Activated CD4-positive, alpha-beta T cell treated with anti-CD3 and anti-CD28 coated beads for 36 hours (primary cell): ENCODE measurements around the gene BOLA1. TPM values are rescaled to one million over a fixed set of nuclear protein-coding genes. Genes with fewer than 3 reads are reported as not detected.
"Not testable (repeated sequence)": the region's sequence is repeated elsewhere in the genome, so short reads cannot be mapped to it uniquely, and the experiment has no call there.

ENCODE experiments used
- ATAC-seq: fragments of 200-7000 bp; cut with Tn5 transposase; one replicate; pipeline ENCODE4 v1.10.0; 2021; ENCODE audit warnings: mild to moderate bottlenecking, moderate library complexity
- CTCF ChIA-PET: fragments of 350-600 bp; sonication (Branson Sonifier 250); formaldehyde crosslinking; loops from one replicate; lab custom pipeline; 2021; ENCODE audit warnings: antibody characterized with exemption; lab: Charles Lee
- POLR2A ChIA-PET: fragments of 350-600 bp; sonication (Branson Sonifier 250); formaldehyde crosslinking; loops from one replicate; lab custom pipeline; 2021; ENCODE audit warnings: antibody characterized with exemption, inconsistent platforms; lab: Charles Lee
- DNase-seq: peaks from one replicate; pipeline ENCODE4 v3.0.0-alpha.2; 2020
- H3K27ac Mint-ChIP-seq: one replicate; pipeline ENCODE4 v1.8.0; 2021; ENCODE audit warnings: mixed read lengths
- H3K27me3 Mint-ChIP-seq: one replicate; pipeline ENCODE4 v1.8.0; 2021; ENCODE audit warnings: mixed read lengths
- H3K36me3 Mint-ChIP-seq: one replicate; pipeline ENCODE4 v1.8.0; 2021; ENCODE audit warnings: low read depth, mixed read lengths
- H3K4me1 Mint-ChIP-seq: one replicate; pipeline ENCODE4 v1.8.0; 2021; ENCODE audit warnings: mixed read lengths
- H3K4me3 Mint-ChIP-seq: one replicate; pipeline ENCODE4 v1.8.0; 2021; ENCODE audit warnings: mild to moderate bottlenecking, moderate library complexity, mixed read lengths
- H3K9me3 Mint-ChIP-seq: one replicate; pipeline ENCODE4 v1.8.0; 2021; ENCODE audit warnings: low read depth, mixed read lengths
- intact Hi-C, 2 experiments: fragments of 100-400 bp; cut with DNase I in 1 of 2; cut with micrococcal nuclease in 1 of 2; formaldehyde crosslinking; loops; one replicate each; pipeline versions ENCODE4 v1.14.2 to v1.15.1; 2022 to 2024; cut with DNase I, micrococcal nuclease
- total RNA-seq, 2 experiments: library from RNA; stranded (reverse); gene quantifications; one replicate each; pipeline ENCODE4 v1.2.3, GENCODE V29; 2021

Gene BOLA1
- 10 to 100 TPM; 24.1 to 30.0 TPM for total RNA-seq

GRCh38 chr1:149899460-149900284 lies at the start of gene BOLA1:
Gene BOLA1, plus strand, starts transcription at chr1:149899568. Its CDS starts 492 bp downstream, at chr1:149900060.
- Mint-ChIP-seq H3K27ac (peak within 1 kb of the TSS; percentile 95), H3K9me3 (no peaks in the 10 kb centered on the region), H3K4me1 (peaks cover 18% of the 10 kb centered on the region), H3K36me3 (peaks cover 23% of the 10 kb centered on the region), H3K4me3 (peak within 1 kb of the TSS; percentile 89), H3K27me3 (no peaks in the 10 kb centered on the region)
- POLR2A ChIA-PET = interaction anchor here (1.4 kb wide), 1 partner anchor 13 kb away, joined by 33 read pairs; a partner anchor contains a TSS
- DNase-seq (peak; percentile 91), ATAC-seq (peak; percentile 99)
- CTCF ChIA-PET = interaction anchor here (1.4 kb wide), 1 partner anchor 288 kb away, joined by 4 read pairs; no protein-coding TSS in a partner anchor
- intact Hi-C loops = loop anchor here (1.0 to 10.0 kb wide), 9 partner anchors 11 to 337 kb away; partner anchors contain the start of genes SF3B4 (in 2 of the 2), ANP32E (in 1 of the 2) and VPS45 (in 1 of the 2)

- ChIA-PET POLR2A (interaction anchor here (1.6 to 2.2 kb wide), 2 partner anchors 36 to 38 kb away, joined by 12 to 13 read pairs; a partner anchor contains a TSS), CTCF (no interaction called here)
- Mint-ChIP-seq H3K4me3 (peak overlapping the region; percentile 81), H3K4me1 (peaks cover 42% of the 10 kb centered on the region), H3K36me3 (peaks cover 19% of the 10 kb centered on the region), H3K27me3 (no peaks in the 10 kb centered on the region), H3K9me3 (no peaks in the 10 kb centered on the region), H3K27ac (peak overlapping the region; percentile 96)
- intact Hi-C loops = no loop called here
- ATAC-seq (no peak), DNase-seq (peak; percentile 12)
These were observed 49.4 kb upstream of the BOLA1 start for GRCh38 chr1:149849947-149850360.

GRCh38 chr1:149850732-149851345 lies 48.5 kb upstream of the BOLA1 start:
- H3K27me3 Mint-ChIP-seq, intact Hi-C loops, H3K9me3 Mint-ChIP-seq, H3K4me3 Mint-ChIP-seq, POLR2A ChIA-PET, DNase-seq, CTCF ChIA-PET, H3K27ac Mint-ChIP-seq: not testable (repeated sequence)
- Mint-ChIP-seq H3K36me3 (peaks cover 13% of the 10 kb centered on the region), H3K4me1 (peaks cover 34% of the 10 kb centered on the region)
- peak; percentile 59 for ATAC-seq

- H3K27ac Mint-ChIP-seq, H3K9me3 Mint-ChIP-seq, H3K4me3 Mint-ChIP-seq, CTCF ChIA-PET, POLR2A ChIA-PET, DNase-seq, H3K27me3 Mint-ChIP-seq, intact Hi-C loops, H3K36me3 Mint-ChIP-seq: not testable (repeated sequence)
- ATAC-seq = peak; percentile 60
- H3K4me1 Mint-ChIP-seq = peaks cover 27% of the 10 kb centered on the region
These were observed 47.7 kb upstream of the BOLA1 start for GRCh38 chr1:149851585-149852213.

GRCh38 chr1:149852263-149852662 lies 47.1 kb upstream of the BOLA1 start:
- peak; percentile 17 for ATAC-seq
- intact Hi-C loops, H3K36me3 Mint-ChIP-seq, POLR2A ChIA-PET, H3K4me3 Mint-ChIP-seq, CTCF ChIA-PET, DNase-seq, H3K27me3 Mint-ChIP-seq, H3K9me3 Mint-ChIP-seq, H3K27ac Mint-ChIP-seq: not testable (repeated sequence)
- H3K4me1 Mint-ChIP-seq = peaks cover 21% of the 10 kb centered on the region

GRCh38 chr1:149860271-149860670 lies 39.1 kb upstream of the BOLA1 start:
- H3K27me3 Mint-ChIP-seq, H3K4me3 Mint-ChIP-seq, H3K36me3 Mint-ChIP-seq, H3K4me1 Mint-ChIP-seq, DNase-seq, H3K27ac Mint-ChIP-seq, POLR2A ChIA-PET, CTCF ChIA-PET, intact Hi-C loops, H3K9me3 Mint-ChIP-seq: not testable (repeated sequence)
- peak; percentile 37 for ATAC-seq

- POLR2A ChIA-PET, H3K27me3 Mint-ChIP-seq, H3K4me3 Mint-ChIP-seq, H3K4me1 Mint-ChIP-seq, intact Hi-C loops, CTCF ChIA-PET, H3K27ac Mint-ChIP-seq, H3K9me3 Mint-ChIP-seq, H3K36me3 Mint-ChIP-seq, DNase-seq: not testable (repeated sequence)
- ATAC-seq = peak; percentile 80
These were observed 38.5 kb upstream of the BOLA1 start for GRCh38 chr1:149860684-149861496.

GRCh38 chr1:149861497-149862054 lies 37.8 kb upstream of the BOLA1 start:
- H3K27ac Mint-ChIP-seq, CTCF ChIA-PET, H3K36me3 Mint-ChIP-seq, H3K9me3 Mint-ChIP-seq, POLR2A ChIA-PET, DNase-seq, H3K4me1 Mint-ChIP-seq, H3K27me3 Mint-ChIP-seq, intact Hi-C loops, H3K4me3 Mint-ChIP-seq: not testable (repeated sequence)
- ATAC-seq = peak; percentile 10

GRCh38 chr1:149866887-149867286 lies 32.5 kb upstream of the BOLA1 start:
- H3K36me3 Mint-ChIP-seq, intact Hi-C loops, H3K4me1 Mint-ChIP-seq, H3K9me3 Mint-ChIP-seq, POLR2A ChIA-PET, H3K4me3 Mint-ChIP-seq, ATAC-seq, H3K27me3 Mint-ChIP-seq, CTCF ChIA-PET, H3K27ac Mint-ChIP-seq, DNase-seq: not testable (repeated sequence)

- H3K4me1 Mint-ChIP-seq, H3K9me3 Mint-ChIP-seq, DNase-seq, H3K27me3 Mint-ChIP-seq, CTCF ChIA-PET, H3K4me3 Mint-ChIP-seq, H3K27ac Mint-ChIP-seq, H3K36me3 Mint-ChIP-seq, ATAC-seq, POLR2A ChIA-PET, intact Hi-C loops: not testable (repeated sequence)
These were observed 26.3 kb upstream of the BOLA1 start for GRCh38 chr1:149873060-149873459.
